AG08396 (cell line): ENCODE measurements around the gene NCOA4.
"Not testable (repeated sequence)": the region's sequence is repeated elsewhere in the genome, so short reads cannot be mapped to it uniquely, and the experiment has no call there.

Source experiments
- DNase-seq: peaks from one replicate; pipeline ENCODE4 v3.0.0; 2012; ENCODE audit warnings: low spot score, mixed read lengths

The NCOA4 gene

GRCh38 chr10:46019569-46020343, 10.7 kb downstream of the NCOA4 start:
- DNase-seq = no peak

DNA sequence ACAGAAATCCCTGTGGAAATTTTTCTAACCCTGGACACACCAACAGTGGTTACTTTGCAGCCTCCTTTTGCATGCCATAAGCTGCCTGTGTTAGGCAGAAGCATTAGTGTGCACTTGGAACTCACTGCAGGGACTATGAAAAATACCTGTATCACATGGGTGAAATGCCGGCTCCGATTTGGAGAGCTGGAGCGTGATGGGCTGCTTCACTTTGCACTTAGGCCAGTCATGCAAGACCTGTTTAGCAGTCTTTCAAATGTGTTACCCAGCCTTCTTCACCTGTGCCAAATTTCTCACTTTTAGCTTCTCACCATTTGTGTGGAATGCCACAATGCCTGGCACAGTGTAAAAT, 11.3 kb downstream of the NCOA4 start:
- no peak for DNase-seq

GRCh38 chr10:46018453-46019176, 11.8 kb downstream of the NCOA4 start:
- DNase-seq = no peak

DNA sequence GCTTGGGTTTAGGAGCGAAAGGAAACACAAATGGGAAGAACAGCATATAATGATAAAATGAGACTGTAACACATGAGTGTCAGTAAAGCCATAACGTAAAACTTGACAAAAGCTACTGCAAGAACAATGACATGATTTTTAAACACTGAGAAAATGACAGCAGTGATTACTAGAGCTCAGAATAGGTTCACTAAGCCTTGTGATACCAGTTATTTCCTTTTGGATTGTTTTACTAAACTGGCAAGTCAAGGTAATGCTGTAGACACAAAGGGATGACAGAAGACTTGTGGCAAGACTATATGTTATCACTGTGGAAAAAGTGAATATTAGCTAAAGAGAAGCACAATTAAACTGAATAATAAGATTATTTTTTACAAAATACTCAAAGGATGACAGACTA, 12.7 kb downstream of the NCOA4 start:
- no peak for DNase-seq

DNA sequence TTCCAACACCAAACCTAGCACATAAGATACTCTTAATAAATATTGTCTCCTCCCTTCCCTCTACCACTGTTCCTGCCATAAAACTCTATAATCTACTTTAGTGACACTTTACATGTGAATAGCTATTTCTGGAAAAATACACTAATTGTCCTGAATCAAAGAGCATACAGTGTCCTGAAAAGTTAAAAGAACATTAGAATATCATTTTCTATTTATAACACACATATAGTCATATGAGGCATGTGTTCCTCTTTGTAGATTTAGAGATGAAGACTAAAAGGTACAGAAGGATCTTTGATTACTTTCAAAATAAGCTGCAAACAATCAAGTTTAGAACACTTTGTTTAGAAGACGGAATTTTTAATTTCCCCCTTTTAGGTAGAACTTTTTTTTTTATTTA, 13.6 kb downstream of the NCOA4 start:
- no peak for DNase-seq

GRCh38 chr10:46016190-46016589, 14.2 kb downstream of the NCOA4 start:
- no peak for DNase-seq

- peak; percentile 31 for DNase-seq
Observed at GRCh38 chr10:46014683-46015405, 15.6 kb downstream of the NCOA4 start.

DNA sequence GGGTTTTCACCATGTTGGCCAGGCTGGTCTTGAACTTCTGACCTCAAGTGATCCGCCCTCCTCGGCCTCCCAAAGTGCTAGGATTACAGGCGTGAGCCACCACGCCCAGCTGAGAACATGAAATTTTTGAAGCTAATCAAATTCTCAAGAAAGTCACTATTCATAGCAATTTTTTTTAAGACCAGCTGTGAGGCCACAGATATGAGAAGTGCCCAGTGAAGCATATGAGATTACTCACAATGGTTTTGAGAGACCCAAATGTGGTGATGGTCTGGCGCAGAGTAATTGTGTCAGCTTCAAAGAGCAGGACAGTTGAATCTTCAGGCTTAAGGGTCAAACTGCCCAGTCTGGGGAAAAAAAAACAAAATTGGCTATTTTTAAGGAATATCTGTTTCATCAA, 16.2 kb downstream of the NCOA4 start:
- DNase-seq = no peak

DNA sequence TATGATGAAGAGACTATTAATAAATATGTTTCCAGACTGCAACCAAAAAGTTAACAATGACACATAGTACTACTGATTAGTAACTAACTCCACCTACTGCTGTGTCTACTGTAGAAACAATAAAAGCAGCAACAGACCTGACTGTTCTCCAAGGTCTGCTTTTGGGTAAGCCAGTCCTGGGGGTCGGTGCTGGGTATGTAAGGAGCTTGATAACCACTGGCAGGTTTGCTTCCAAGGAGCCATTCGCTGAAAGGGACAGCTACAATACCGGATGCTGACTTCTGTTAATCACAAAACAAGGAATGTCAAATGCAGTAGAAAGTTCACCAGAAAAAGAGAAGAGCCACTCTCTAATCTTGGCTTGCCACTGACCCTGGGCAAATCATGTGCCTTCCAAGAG, 17.7 kb downstream of the NCOA4 start:
- no peak for DNase-seq

GRCh38 chr10:46006219-46006618, 24.2 kb downstream of the NCOA4 start:
- peak; percentile 29 for DNase-seq

GRCh38 chr10:46005383-46005782, 25.0 kb downstream of the NCOA4 start:
- no peak for DNase-seq

DNA sequence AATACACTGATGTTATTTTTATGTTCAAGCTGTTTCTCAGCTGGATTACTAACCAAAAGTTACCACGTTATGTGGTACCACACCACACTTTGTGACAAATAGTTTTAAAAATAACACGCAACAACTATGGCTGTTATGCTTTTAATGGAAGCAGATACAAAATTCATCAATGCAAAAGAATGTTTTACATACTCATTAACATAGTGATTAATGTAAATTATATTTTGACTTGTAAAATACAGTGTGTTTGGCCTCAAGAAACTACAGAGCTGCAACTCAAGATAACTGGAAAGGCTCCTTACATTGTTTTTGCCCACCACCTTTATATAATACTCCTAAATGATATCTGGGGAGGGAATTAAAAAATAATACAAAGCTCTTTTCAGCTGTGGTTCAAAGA, 25.5 kb downstream of the NCOA4 start:
- no peak for DNase-seq

DNA sequence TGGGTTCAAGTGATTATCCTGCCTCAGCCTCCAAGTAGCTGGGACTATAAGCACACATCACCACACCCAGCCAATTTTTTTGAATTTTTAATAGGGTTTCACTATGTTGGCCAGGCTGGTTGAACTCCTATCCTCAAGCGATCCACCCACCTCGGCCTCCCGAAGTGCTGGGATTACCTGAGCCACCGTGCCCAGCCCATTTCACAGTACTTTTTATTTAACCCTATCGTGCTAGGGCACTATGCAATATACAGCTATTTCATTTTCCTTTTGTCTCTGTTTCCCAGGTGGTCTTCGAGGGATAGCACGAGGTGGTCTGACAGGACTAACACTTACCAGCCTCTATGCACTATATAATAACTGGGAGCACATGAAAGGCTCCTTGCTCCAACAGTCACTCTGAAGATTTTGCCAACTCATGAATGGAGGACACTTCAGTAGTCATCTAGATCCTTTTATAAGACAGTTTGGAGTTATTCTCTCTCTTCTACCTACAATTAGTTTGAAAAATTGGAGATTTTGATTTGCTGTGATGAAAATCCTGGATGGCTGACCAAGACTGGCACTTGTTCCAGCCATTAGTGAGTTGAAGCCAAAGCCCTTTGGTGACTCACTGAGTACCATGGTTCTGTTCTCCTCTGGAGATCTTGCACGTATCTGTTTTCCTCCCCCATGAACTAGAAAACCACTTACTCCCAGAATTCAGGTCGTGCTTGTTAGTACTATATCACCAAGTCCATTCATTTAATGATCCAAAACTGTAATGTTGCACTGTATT, 27.3 kb downstream of the NCOA4 start:
- no peak for DNase-seq

DNA sequence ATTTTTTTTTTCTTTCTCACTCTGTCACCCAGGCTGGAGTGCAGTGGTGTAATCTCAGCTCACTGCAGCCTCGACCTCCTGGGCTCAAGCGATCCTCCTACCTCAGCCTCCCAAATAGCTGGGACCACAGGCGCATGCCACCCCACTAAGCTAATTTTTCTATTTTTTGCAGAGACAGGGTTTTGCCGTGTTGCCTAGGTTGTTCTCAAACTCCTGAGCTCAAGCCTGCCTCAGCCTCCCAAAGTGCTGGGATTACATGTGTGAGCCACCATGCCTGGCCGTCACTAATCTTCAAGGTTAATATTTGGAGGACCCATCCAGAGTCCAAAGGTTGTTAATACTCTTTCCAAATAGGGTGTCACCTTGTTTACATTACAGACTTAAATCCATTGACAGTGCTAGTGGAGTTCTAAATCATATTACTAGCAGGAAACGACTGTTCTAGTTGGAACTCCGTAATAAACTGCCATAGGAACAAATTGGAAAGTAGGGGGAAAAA, 28.2 kb downstream of the NCOA4 start:
- not testable (repeated sequence) for DNase-seq

DNA sequence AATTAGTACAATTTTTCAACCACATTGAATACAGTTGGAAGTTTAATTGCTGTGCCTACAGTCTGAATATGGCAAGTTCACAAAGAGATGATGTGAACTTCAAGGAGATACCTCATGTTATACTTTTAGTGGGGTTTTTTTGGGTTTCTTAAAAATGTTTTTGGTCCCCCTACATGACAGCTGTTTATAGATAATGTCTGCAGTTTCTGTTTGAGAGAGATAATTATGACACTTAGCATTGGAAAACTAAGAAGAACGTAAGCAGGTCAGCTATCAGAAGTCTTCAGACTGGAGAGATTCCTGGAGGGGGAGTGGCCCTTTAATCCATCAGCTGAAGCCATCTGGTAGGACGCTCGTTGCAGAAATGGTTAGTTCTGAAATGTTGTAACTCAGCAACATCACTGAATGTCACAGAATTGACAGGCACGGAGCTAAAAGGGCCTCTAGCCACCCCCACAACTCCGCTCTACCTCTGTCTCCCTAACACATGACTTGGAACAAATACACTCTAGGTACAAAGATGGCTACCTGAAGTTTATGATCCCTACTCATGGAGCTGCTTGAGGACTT, 29.2 kb downstream of the NCOA4 start:
- DNase-seq = no peak

GRCh38 chr10:46000538-46000937, 29.9 kb downstream of the NCOA4 start:
- no peak for DNase-seq

DNA sequence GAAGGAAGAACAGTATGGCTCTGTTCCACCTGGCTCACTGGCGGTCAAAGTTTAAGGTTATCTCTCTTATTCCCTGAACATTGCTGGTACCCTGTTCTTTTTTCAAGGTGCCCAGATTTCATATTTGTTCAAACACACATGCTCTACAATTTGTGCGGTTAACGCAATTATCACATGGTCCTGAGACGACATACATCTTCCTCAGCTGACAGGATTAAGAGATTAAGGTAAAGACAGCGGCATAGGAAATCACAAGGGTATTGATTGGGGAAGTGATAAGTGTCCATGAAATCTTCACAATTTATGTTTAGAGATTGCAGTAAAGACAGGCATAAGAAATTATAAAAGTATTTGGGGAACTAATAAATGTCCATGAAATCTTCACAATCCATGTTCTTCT, 30.5 kb downstream of the NCOA4 start:
- DNase-seq = not testable (repeated sequence)

- DNase-seq = no peak
Observed at GRCh38 chr10:45997994-45998763, 32.2 kb downstream of the NCOA4 start.

GRCh38 chr10:45997557-45997956, 32.9 kb downstream of the NCOA4 start:
- no peak for DNase-seq

GRCh38 chr10:45985590-45985989, 44.8 kb downstream of the NCOA4 start:
- DNase-seq = not testable (repeated sequence)

DNA sequence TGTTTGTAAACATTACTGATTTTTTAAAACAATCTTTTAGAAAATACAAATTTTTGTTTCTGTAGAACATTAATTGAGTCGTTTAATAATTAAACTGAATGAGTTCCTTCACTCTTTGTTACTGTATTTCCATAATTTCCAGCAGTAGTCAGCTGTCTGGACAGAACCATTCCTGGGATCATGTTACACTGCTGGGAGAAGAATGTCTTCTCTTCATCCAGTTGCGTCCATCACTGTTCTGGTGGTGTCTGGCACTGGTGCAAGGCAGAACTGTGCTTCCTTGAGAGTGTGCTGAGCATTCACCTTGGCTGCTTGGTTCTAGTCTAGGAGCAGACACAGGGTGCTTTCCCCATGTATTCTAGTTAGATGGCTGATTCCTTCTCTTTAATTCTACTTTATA, 46.0 kb downstream of the NCOA4 start:
- not testable (repeated sequence) for DNase-seq
